Stimulated activated CD4-positive, alpha-beta T cell treated with anti-CD3 and anti-CD28 coated beads, Interleukin-2, amount 100 ng/mL, for 24 hours (primary cell): ENCODE measurements around the gene RBM17.
A peak's percentile ranks its signal among the peaks of the same experiment; 100 is the strongest.
"Not testable (repeated sequence)": the region's sequence is repeated elsewhere in the genome, so short reads cannot be mapped to it uniquely, and the experiment has no call there.

Experiments
- DNase-seq, 2 donors: peaks; one replicate each; pipeline ENCODE4 v3.0.0-alpha.2; 2020

Gene RBM17

GRCh38 chr10:6114299-6114698, 25.5 kb downstream of the RBM17 start:
- DNase-seq = no peak

DNA sequence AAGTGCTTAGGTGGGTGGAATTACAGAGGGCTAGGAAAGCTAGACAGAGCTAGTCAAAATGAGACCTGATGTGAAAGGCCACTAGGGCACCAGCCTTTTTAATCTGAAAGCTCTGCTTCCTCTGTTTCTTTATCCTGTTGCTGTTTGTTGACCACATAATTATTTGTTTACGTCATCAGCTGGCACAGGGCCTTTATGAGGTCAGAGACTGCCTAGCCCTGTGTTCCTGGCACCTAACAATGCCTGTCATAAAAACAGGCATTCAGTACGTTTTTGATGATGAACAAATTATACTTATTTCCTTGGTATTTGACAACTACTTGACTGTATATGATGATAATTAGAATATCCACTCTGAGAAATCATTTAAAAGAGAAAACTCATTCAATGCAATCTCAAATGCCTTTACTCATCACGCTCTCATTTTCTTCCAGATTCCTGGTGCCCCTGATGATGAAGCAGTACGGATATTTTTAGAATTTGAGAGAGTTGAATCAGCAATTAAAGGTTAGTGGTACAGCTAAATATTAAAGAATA, 26.0 kb downstream of the RBM17 start:
- DNase-seq = no peak

GRCh38 chr10:6115411-6115810, 26.6 kb downstream of the RBM17 start:
- no peak for DNase-seq

GRCh38 chr10:6115824-6116350, 27.1 kb downstream of the RBM17 start:
- no peak for DNase-seq

DNA sequence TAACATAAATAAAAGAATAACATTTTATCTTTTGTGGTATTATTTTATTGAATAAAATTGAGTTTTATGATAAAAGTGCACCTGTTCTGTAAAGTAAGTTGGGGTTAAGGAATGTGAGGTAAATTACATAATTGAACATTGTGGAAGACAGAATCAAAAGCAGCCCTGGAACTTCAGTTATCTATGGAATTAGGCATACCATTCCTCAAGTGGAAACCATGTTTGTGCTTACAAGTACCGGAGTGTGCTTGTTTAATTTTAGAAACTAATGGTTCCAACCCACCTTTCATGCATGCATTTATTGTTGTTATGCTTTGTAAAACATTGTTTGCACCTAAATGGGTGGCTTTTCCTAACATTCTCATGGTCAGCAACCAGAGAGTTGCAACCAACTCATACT, 28.0 kb downstream of the RBM17 start:
- DNase-seq = no peak

DNA sequence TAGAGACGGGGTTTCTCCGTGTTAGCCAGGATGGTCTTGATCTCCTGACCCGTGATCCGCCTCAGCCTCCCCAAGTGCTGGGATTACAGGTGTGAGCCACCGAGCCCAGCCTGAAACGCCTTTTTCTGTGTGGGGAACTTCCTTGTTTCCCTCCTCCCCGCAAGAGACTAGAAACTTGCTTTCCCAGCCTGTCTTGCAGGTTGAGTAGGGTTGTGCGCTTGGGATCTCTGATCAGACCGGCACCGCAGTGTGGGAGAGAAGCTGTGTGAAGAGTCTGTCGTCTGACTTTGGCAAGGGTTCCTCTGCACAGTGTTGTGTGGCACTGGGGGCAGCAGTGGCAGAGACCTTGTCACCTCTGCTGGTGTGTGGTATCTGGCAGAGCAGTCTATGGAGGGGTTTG, 28.9 kb downstream of the RBM17 start:
- no peak for DNase-seq

- no peak for DNase-seq
These were observed 30.6 kb downstream of the RBM17 start for GRCh38 chr10:6119423-6119822.

GRCh38 chr10:6119962-6120361, 31.1 kb downstream of the RBM17 start:
- DNase-seq = no peak

DNA sequence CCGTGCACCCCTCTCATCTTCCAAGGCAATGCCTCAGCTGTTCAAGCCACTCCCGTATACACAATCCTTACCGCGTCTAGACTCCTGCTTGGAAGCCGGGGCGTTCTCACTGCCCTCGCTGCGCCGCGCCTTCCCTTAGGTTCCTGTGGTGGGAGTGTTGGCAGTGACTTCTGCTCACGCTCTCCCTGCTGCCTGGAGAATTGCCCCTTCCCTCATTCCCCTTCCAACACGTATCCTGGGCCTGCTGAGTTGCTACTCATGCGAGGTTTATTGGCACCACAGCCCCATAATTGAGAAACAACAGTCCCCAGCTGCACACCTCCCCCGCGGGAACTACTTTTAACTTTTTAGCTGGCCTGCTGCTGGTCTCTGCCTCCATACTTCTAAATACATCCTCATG, 31.9 kb downstream of the RBM17 start:
- DNase-seq = no peak

- DNase-seq = no peak
These were observed 32.3 kb downstream of the RBM17 start for GRCh38 chr10:6121146-6121545.

- DNase-seq = no peak
These were observed 34.7 kb downstream of the RBM17 start for GRCh38 chr10:6123532-6123931.

GRCh38 chr10:6124666-6125065, 35.8 kb downstream of the RBM17 start:
- no peak for DNase-seq

DNA sequence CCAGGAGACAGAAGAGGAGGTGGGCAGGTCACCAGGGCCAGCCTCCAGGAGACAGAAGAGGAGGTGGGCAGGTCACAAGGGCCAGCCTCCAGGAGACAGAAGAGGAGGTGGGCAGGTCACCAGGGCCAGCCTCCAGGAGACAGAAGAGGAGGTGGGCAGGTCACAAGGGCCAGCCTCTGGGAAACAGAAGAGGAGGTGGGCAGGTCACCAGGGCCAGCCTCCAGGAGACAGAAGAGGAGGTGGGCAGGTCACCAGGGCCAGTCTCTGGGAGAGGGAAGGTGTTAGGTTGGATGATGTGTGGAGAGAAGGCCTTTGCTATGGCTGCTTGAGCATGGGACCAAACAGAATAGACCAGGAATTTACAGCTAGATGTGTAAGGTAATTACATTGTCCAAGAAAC, 38.6 kb downstream of the RBM17 start:
- not testable (repeated sequence) for DNase-seq

DNA sequence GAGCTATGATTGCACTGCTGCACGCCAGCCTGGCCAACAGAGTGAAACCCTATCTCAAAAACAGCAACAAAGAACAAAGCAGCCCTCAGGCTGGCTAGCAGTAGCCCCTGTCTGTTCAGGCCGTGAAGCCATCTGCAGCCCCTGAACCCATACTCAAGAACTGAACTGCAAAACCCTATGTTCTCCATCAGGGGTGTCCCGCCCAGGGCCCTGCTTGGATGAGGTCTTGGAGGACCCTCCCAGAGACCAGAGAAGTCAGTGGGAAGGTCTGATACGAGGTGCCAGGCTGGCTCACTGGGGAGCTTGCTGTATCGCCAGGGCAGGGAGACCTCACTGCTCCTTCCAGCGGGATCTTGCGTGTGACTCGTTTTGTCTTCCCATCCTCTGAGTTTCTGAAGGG, 39.3 kb downstream of the RBM17 start:
- DNase-seq = no peak

DNA sequence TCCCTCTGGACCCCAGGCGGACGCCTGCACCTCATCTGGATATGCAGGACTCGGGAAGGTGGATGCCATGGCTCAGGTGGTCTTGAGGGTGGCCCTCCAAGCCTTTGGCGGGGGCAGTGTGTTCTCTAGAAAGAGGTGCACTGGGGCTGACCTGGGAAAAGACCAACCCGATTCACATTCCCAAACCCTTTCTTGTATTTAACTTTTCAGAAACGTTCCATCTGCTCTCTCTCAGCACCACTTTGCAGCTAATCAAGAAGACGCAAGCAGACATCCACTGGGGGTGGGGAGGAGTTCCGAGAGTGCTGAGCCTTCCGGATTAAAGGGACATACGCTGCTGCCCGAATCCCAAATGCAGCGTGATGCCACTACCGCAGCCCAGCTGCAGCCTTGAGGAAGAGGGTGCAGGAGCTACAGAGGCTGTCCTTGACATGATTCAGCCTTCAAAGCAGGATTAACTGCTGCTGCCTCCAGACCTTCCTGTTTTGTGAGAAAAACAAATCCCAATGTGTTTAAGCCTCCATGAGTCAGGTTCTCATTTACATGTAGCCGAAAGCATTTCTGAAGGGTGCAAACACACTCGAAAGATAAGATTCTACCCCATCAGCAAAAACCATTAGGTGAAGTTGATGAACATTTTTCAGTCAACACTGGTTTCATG, 39.9 kb downstream of the RBM17 start:
- DNase-seq = no peak

DNA sequence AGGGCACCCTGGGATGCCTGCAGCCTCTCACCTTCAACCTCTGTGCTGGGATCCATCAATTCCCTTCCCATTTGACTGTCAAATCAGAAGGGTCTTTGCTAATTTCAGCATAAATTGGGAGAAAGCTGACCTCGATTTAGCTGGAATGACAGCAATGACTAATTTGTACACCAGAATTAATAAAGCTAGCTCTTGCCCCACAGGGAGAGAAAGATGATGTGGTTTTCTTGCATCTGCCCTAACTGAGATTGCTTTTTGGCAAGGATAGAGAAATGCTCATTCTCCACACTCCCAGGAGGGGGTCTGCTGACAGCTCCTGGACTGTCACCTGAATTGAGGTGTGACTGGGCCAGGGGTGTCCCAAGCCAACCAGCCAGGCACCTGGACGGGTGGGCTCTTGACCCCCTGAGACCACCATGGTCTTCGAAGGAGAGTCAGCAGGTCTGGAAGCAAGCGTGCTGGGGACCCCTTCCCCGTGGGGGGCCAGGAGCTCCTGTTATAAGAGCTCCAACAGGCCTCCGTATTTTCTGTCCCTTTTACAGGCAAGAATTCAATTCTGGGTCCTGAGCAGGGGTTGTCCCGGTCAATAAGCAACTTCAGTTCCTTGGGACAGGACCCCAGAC, 42.1 kb downstream of the RBM17 start:
- DNase-seq = no peak

DNA sequence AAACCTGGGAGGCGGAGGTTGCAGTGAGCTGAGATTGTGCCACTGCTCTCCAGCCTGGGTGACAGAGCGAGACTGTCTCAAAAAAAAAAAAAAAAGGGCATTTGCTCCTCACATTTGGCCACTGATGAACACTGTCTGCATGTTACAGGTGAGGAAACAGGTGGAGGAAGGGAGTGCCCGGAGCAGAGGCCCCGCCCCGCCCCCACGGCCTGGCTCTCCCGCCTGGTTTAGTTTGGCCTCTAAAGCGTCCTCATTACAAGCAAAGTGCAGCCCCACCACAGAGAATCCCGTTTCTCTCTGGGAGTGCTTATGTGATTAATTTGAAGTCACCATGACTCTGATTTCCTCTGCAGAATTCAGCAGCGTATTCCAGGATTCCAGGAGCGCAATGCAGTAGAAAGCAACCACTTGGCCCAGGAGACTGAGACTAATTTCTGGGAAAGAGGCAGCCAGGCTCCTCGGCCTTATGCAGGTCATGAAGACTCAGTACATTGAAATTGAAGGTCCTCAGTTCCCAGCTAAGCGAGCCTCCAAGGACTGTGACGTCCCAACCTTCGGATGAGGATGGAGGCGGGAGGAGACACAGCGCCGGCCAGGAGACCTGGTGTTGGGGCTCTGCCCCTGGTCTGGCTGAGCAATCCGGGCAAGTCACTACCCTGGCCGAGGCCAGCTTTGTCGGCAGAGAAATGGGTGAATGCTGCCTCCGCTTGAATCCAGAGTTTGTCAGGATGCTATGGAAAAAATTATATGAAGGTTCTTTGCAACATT, 44.7 kb downstream of the RBM17 start:
- DNase-seq = no peak

- DNase-seq = no peak
These were observed 45.4 kb downstream of the RBM17 start for GRCh38 chr10:6134099-6134823.

DNA sequence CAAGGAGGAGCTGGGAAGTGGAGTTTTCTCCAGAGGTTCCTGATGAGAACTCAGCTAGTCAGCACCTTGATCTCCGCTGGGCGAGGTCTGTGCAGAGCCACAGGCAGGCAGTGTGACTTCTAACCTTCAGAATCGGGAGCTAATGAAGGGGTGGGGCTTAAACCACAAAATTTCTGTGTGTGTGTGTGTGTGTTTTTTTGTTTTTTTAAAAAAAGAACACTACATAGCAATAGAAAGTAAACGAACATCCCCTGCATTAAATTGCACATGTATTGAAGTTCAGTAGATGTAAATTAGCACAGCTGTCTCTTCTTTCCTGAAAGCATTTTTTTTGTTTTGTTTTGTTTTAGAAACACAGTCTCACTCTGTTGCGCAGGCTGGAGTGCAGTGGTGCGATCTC, 46.2 kb downstream of the RBM17 start:
- no peak for DNase-seq

GRCh38 chr10:6135589-6136168, 46.8 kb downstream of the RBM17 start:
- DNase-seq = no peak

GRCh38 chr10:6136215-6137201, 47.7 kb downstream of the RBM17 start:
- peak; percentile 66 to 74 for DNase-seq
